ENCODE results near the gene CAMK2A.

DNA sequence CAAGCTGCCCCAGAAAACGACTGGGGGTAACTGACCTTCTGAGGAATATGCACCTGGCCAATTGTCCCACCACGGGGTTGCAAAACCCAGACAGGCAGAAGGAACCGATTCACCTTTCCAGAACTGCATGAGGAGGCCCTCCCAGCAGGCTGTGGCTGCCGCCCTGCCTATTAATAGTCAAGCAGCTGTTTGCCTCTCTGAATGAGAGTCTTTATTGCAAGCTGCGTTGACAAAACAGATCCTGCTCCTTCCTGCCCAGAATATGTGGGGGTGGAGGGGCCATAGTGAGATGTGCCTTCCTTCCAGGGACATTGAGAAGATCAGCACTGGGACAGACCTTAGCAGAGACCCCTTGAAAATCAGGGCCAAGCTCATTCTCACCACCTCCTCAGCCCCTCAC is 49.6 kb upstream of the CAMK2A start:
- TF ChIP-seq, protein P1, sequence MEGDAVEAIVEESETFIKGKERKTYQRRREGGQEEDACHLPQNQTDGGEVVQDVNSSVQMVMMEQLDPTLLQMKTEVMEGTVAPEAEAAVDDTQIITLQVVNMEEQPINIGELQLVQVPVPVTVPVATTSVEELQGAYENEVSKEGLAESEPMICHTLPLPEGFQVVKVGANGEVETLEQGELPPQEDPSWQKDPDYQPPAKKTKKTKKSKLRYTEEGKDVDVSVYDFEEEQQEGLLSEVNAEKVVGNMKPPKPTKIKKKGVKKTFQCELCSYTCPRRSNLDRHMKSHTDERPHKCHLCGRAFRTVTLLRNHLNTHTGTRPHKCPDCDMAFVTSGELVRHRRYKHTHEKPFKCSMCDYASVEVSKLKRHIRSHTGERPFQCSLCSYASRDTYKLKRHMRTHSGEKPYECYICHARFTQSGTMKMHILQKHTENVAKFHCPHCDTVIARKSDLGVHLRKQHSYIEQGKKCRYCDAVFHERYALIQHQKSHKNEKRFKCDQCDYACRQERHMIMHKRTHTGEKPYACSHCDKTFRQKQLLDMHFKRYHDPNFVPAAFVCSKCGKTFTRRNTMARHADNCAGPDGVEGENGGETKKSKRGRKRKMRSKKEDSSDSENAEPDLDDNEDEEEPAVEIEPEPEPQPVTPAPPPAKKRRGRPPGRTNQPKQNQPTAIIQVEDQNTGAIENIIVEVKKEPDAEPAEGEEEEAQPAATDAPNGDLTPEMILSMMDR (IDR thresholded peaks at IDR 0.05) = no peak
- TF ChIP-seq POLR2A (IDR thresholded peaks at IDR 0.05) = no peak
